22Rv1 (cell line): ENCODE data around the gene CHRNA4.

Source experiments
- H3K27ac ChIP-seq: fragments of 450-650 bp; 2 replicates; pipeline ENCODE4 v1.5.1; 2017
- CTCF ChIP-seq: fragments of 450-650 bp; IDR thresholded peaks from 2 replicates; pipeline ENCODE4 v1.5.1; 2017; ENCODE audit warnings: mild to moderate bottlenecking
- ZFX ChIP-seq: fragments of 450-650 bp; IDR thresholded peaks from 2 replicates; pipeline ENCODE4 v1.6.1; 2017; ENCODE audit warnings: antibody characterized with exemption, borderline replicate concordance

Gene CHRNA4

GRCh38 chr20:63365601-63366389 is 4.6 kb upstream of the CHRNA4 start:
- H3K27ac ChIP-seq, result no peak overlapping the region
- TF ChIP-seq CTCF, result no peak
- no peak for TF ChIP-seq ZFX

- TF ChIP-seq ZFX (no peak), CTCF (no peak)
- no peak overlapping the region for H3K27ac ChIP-seq
These were observed 3.8 kb upstream of the CHRNA4 start for GRCh38 chr20:63364801-63365585.

GRCh38 chr20:63363981-63364561 is 2.9 kb upstream of the CHRNA4 start:
- TF ChIP-seq CTCF, result no peak
- TF ChIP-seq ZFX, result no peak
- no peak overlapping the region for H3K27ac ChIP-seq

GRCh38 chr20:63363013-63363957 is 2.1 kb upstream of the CHRNA4 start:
- no peak overlapping the region for H3K27ac ChIP-seq
- TF ChIP-seq ZFX (no peak), CTCF (no peak)

GRCh38 chr20:63362436-63363009 is 1.4 kb upstream of the CHRNA4 start:
- no peak overlapping the region for H3K27ac ChIP-seq
- TF ChIP-seq ZFX (no peak), CTCF (no peak)

GRCh38 chr20:63361519-63362435 is 628 bp upstream of the CHRNA4 start:
- no peak overlapping the region for H3K27ac ChIP-seq
- TF ChIP-seq ZFX, result no peak
- TF ChIP-seq CTCF, result no peak
